ENCODE data around the gene CPNE2.
"Not testable (repeated sequence)": the region's sequence is repeated elsewhere in the genome, so short reads cannot be mapped to it uniquely, and the experiment has no call there.

Gene CPNE2

DNA sequence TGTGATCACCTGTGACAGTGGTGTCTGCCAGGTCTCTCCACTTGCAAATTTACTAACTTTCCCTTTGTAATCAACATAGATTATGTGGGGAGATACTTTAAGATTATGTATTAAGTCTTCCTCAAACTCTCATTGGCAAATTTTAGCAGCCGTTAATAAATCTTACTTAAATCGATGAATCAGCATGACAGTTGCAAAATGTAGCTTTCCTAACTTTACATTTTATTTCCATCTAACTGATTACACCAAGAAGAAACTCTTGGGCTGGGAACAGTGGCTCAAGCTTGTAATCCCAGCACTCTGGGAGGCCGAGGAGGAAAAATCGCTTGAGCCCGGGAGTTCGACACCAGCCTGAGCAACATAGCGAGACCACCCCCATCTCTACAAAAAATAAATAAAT lies 23.3 kb upstream of the CPNE2 start:
- no peak overlapping the region for H3K4me3 ChIP-seq (replicated peaks; ENCODE audit: low read depth, low read length)
- no peak for DNase-seq (ENCODE audit: extremely low read depth, low read depth)
- TF ChIP-seq, protein P1, sequence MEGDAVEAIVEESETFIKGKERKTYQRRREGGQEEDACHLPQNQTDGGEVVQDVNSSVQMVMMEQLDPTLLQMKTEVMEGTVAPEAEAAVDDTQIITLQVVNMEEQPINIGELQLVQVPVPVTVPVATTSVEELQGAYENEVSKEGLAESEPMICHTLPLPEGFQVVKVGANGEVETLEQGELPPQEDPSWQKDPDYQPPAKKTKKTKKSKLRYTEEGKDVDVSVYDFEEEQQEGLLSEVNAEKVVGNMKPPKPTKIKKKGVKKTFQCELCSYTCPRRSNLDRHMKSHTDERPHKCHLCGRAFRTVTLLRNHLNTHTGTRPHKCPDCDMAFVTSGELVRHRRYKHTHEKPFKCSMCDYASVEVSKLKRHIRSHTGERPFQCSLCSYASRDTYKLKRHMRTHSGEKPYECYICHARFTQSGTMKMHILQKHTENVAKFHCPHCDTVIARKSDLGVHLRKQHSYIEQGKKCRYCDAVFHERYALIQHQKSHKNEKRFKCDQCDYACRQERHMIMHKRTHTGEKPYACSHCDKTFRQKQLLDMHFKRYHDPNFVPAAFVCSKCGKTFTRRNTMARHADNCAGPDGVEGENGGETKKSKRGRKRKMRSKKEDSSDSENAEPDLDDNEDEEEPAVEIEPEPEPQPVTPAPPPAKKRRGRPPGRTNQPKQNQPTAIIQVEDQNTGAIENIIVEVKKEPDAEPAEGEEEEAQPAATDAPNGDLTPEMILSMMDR (IDR thresholded peaks at IDR 0.05; ENCODE audit: low read depth, low read length, missing control alignments): no peak

GRCh38 chr16:57069635-57070370 lies 22.6 kb upstream of the CPNE2 start:
- no peak overlapping the region for H3K4me3 ChIP-seq (replicated peaks; ENCODE audit: low read depth, low read length)
- TF ChIP-seq, protein P1 (IDR thresholded peaks at IDR 0.05; ENCODE audit: low read depth, low read length, missing control alignments): no peak
- no peak for DNase-seq (ENCODE audit: extremely low read depth, low read depth)

DNA sequence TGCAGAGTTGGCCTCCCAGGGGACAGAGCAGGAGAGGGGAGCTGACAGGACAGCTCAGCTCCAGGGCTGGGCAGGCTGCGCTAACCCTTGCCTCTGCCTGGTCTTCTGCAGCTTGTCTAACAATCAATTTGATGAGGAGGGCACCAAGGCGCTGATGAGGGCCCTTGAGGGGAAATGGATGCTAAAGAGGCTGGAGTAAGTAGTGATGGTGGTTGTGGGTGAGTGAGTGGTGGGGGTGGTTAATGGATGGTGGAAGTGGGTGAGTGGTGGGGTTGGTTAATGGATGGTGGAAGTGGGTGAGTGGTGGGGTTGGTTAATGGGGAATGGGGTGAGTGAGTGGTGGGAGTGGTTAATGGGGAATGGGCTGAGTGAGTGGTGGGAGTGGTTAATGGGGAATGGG lies 22.0 kb upstream of the CPNE2 start:
- TF ChIP-seq, protein P1 (IDR thresholded peaks at IDR 0.05; ENCODE audit: low read depth, low read length, missing control alignments): no peak
- H3K4me3 ChIP-seq (replicated peaks; ENCODE audit: low read depth, low read length): no peak overlapping the region
- no peak for DNase-seq (ENCODE audit: extremely low read depth, low read depth)

GRCh38 chr16:57071081-57071732 lies 21.2 kb upstream of the CPNE2 start:
- DNase-seq (ENCODE audit: extremely low read depth, low read depth); H3K4me3 ChIP-seq (replicated peaks; ENCODE audit: low read depth, low read length): not testable (repeated sequence)

DNA sequence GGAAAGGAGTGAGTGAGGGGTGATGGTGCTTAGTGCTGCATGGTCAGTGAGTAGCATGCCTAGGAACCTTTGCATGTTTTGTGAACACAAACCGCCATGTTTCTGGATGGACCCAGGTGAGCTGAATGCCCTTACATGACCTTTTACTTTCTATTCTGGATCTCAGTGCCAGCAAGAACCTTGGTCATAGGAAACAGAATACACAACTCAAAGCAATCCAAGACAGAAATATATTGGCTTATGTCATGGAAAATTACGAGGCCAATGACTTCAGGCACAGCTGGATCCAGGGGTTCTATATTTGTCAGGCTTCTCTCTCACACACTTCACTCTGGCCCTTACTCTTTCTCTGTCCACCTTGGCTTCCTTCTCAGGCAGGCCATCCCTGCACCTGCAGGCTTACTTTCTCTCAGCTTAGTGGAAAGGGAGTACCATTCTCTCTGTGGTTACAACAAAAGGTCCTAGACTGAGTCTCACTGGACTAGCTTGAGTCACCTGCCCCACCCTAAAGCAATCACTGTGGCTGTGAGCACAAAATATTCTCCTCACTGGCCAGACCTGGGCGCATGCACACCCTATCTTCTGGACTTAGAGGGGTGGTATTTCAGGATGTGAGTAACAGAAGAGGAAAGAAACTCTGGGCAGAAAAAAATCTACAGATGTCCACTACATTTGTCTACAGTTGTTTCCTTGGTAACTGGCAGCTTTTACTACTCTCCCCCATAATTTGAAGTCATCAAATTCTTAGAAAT lies 20.4 kb upstream of the CPNE2 start:
- TF ChIP-seq, protein P1 (IDR thresholded peaks at IDR 0.05; ENCODE audit: low read depth, low read length, missing control alignments): no peak
- peak; percentile 17 for DNase-seq (ENCODE audit: extremely low read depth, low read depth)
- H3K4me3 ChIP-seq (replicated peaks; ENCODE audit: low read depth, low read length): no peak overlapping the region

DNA sequence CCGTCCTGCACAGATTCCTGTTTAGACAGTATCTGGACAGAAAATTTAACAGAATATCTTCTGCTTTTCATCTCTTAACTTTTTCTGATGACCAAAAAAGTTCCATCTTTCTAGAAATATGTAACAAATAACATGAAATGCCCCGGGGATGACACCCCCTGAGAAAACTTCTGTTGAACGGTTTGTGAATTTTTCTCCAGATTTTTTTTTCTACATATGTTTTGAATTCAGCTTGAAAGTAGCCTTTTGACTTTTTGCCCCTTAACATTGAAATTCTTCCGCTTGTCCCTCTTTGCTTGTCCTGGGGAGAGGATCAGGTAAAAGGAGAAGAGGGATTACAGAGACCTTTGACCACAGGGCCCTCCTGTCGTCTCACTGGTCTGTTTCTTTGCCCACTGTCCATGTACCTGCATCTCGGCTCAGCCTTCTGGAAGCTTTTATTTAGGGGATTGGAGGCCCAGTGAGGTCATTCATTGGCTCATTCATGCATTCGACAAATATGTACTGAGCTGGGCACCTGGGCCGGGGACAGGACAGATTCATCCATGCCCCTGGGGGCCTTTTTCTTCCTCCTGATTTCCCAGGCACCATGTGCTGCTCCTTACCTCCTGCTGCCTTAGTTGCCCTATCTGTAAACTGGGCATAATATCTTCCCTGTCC lies 19.6 kb upstream of the CPNE2 start:
- no peak for DNase-seq (ENCODE audit: extremely low read depth, low read depth)
- H3K4me3 ChIP-seq (replicated peaks; ENCODE audit: low read depth, low read length): no peak overlapping the region
- TF ChIP-seq, protein P1 (IDR thresholded peaks at IDR 0.05; ENCODE audit: low read depth, low read length, missing control alignments): no peak

GRCh38 chr16:57077714-57078113 lies 14.7 kb upstream of the CPNE2 start:
- TF ChIP-seq, protein P1 (IDR thresholded peaks at IDR 0.05; ENCODE audit: low read depth, low read length, missing control alignments): no peak
- DNase-seq (ENCODE audit: extremely low read depth, low read depth): no peak
- H3K4me3 ChIP-seq (replicated peaks; ENCODE audit: low read depth, low read length): no peak overlapping the region

Data from HFF-Myc (cell line).